ENCODE results near the gene SATB2. TPM values are rescaled to one million over a fixed set of nuclear protein-coding genes. Genes with fewer than 3 reads are reported as not detected.

The SATB2 gene
- total RNA-seq, 1 donor from 2014 or later: 7.4 TPM

DNA sequence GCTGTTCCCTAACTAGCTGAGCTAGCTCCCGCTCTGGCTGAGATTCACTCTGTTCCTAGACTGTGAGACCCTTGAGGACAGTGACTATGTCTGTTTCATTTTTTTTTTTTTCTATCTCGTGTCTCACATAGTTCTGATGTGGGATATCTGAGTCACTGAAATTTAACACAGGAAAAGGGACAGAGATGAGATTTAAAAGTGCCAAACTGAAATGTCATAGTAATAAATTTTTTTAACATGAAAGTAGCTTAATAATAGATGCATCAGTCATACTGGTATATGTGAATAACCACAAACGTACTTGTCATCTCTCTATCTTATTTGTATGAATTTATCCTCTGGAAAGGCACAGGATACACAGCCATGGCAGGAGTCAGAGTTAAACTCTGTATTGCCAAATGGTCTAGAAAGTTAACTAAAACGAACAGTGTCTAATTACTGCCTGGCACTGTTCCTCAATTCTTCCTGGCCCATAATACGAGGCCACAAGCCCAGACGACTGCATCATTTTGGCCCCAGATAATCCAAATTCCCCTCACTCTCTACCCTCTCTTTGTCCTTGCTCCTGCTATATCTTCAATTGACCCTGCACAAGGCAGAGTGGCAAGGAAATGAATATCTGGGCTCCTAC is 87.5 kb downstream of the SATB2 start:
- no peak for DNase-seq (ENCODE audit: extremely low spot score in 2 of 2)
- no peaks in the 10 kb centered on the region for H3K9me3 ChIP-seq
- H3K36me3 ChIP-seq: no peaks in the 10 kb centered on the region
- TF ChIP-seq POLR2A (IDR thresholded peaks at IDR 0.05): no peak
- TF ChIP-seq, protein P1, sequence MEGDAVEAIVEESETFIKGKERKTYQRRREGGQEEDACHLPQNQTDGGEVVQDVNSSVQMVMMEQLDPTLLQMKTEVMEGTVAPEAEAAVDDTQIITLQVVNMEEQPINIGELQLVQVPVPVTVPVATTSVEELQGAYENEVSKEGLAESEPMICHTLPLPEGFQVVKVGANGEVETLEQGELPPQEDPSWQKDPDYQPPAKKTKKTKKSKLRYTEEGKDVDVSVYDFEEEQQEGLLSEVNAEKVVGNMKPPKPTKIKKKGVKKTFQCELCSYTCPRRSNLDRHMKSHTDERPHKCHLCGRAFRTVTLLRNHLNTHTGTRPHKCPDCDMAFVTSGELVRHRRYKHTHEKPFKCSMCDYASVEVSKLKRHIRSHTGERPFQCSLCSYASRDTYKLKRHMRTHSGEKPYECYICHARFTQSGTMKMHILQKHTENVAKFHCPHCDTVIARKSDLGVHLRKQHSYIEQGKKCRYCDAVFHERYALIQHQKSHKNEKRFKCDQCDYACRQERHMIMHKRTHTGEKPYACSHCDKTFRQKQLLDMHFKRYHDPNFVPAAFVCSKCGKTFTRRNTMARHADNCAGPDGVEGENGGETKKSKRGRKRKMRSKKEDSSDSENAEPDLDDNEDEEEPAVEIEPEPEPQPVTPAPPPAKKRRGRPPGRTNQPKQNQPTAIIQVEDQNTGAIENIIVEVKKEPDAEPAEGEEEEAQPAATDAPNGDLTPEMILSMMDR (IDR thresholded peaks at IDR 0.05): no peak
- TF ChIP-seq POLR2AphosphoS5 (IDR thresholded peaks at IDR 0.05; ENCODE audit: insufficient read depth in 1 of 2, low read depth in 1 of 2): no peak
- H3K4me3 ChIP-seq: no peak overlapping the region
- no peaks in the 10 kb centered on the region for H3K27me3 ChIP-seq
- H3K27ac ChIP-seq: no peak overlapping the region
- H3K4me1 ChIP-seq: no peaks in the 10 kb centered on the region
- intact Hi-C loops (cut with DNase I): no loop called here

DNA sequence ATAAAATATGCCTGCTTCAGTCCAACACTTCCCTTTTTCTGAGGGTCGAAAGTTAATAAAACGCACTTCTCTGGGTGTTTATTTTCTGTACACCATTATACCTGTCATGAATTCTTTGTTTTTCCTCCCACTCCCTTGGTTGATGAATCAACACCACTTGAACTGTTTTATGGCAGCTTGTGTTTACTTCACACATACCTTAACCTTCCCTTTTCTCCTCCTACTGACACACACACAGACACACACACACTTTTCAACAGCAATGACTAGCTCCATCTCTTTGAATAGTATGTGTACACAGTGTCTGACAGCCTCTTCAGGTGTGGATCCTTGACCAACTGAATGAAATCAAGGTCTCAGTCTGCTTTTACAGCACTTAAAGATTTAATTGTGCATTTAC is 91.3 kb downstream of the SATB2 start:
- no peaks in the 10 kb centered on the region for H3K9me3 ChIP-seq
- no peak overlapping the region for H3K4me3 ChIP-seq
- DNase-seq (ENCODE audit: extremely low spot score in 2 of 2): no peak
- no peak for TF ChIP-seq POLR2AphosphoS5 (IDR thresholded peaks at IDR 0.05; ENCODE audit: insufficient read depth in 1 of 2, low read depth in 1 of 2)
- TF ChIP-seq, protein P1 (IDR thresholded peaks at IDR 0.05): no peak
- no peak overlapping the region for H3K27ac ChIP-seq
- intact Hi-C loops (cut with DNase I): no loop called here
- no peaks in the 10 kb centered on the region for H3K36me3 ChIP-seq
- no peaks in the 10 kb centered on the region for H3K27me3 ChIP-seq
- H3K4me1 ChIP-seq: no peaks in the 10 kb centered on the region

DNA sequence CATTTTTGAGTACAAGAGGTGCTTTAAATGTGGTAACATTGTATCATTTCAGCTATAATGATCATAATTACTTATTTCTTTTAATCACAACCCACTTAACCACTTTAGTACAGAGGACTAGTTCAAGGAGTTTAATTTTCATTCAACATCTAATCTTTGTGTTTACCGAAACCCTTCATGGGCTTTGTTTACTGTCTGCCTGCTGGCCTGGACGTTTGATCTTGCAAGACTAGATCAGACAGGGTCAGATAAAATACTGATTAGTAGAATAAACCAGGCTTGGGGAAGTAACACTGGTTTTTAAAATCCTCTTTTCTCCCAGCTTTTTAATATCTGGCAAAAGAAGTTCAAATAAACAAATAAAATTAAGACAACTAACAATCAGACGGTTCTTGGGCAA is 93.6 kb downstream of the SATB2 start:
- no peaks in the 10 kb centered on the region for H3K36me3 ChIP-seq
- H3K9me3 ChIP-seq: no peaks in the 10 kb centered on the region
- intact Hi-C loops (cut with DNase I): no loop called here
- DNase-seq (ENCODE audit: extremely low spot score in 2 of 2): no peak
- H3K4me1 ChIP-seq: no peaks in the 10 kb centered on the region
- TF ChIP-seq, protein P1 (IDR thresholded peaks at IDR 0.05): no peak
- TF ChIP-seq POLR2A (IDR thresholded peaks at IDR 0.05) (no peak), POLR2AphosphoS5 (IDR thresholded peaks at IDR 0.05; ENCODE audit: insufficient read depth in 1 of 2, low read depth in 1 of 2) (no peak)
- no peak overlapping the region for H3K27ac ChIP-seq
- no peaks in the 10 kb centered on the region for H3K27me3 ChIP-seq
- no peak overlapping the region for H3K4me3 ChIP-seq

DNA sequence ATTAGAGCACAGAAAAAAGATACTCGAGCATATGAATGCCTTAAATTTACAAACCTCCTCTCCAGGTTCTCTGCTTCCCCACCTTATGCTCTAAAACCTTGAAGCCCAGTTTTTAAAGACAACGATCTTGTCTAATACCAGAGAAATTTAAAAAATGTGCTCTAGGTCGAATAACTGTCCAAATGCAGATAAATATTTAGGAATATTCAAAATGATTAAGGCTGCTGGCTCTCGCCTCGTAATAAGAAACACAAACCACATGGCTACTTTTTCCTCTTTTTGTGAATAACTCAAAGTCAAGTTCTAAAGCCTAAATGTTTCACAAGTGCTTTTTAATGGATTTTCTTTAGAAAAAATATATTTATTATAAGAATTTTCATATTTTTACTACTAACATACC is 101.3 kb downstream of the SATB2 start:
- intact Hi-C loops (cut with DNase I): no loop called here
- Histone ChIP-seq H3K27ac (no peak overlapping the region), H3K4me1 (no peaks in the 10 kb centered on the region), H3K27me3 (no peaks in the 10 kb centered on the region), H3K4me3 (no peak overlapping the region), H3K36me3 (no peaks in the 10 kb centered on the region), H3K9me3 (no peaks in the 10 kb centered on the region)
- DNase-seq (ENCODE audit: extremely low spot score in 2 of 2): no peak
- TF ChIP-seq, protein P1 (IDR thresholded peaks at IDR 0.05): no peak
- no peak for TF ChIP-seq POLR2A (IDR thresholded peaks at IDR 0.05)
- TF ChIP-seq POLR2AphosphoS5 (IDR thresholded peaks at IDR 0.05; ENCODE audit: insufficient read depth in 1 of 2, low read depth in 1 of 2): no peak

DNA sequence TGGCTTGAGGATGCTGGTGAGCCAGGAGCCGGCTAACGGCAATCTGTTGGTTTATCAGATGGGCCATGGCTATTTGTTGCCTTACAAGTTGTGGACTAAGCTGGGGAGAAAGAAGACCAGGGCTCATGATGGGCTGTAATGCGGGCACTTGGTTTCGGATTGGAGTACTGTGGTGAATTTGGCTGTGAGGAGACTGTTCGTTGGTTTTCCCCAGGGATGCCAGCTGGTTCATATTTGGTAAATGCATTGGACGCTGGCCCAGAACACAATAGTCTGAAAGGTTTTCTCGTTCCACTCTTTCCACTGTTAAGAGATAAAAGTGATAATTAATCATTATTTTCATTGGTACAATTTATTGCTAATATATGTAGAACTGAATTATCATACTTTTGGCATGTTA is 108.9 kb downstream of the SATB2 start:
- H3K4me1 ChIP-seq: no peaks in the 10 kb centered on the region
- no peak overlapping the region for H3K27ac ChIP-seq
- H3K4me3 ChIP-seq: no peak overlapping the region
- TF ChIP-seq POLR2A (IDR thresholded peaks at IDR 0.05) (no peak), POLR2AphosphoS5 (IDR thresholded peaks at IDR 0.05; ENCODE audit: insufficient read depth in 1 of 2, low read depth in 1 of 2) (no peak)
- TF ChIP-seq, protein P1 (IDR thresholded peaks at IDR 0.05): no peak
- intact Hi-C loops (cut with DNase I): no loop called here
- no peaks in the 10 kb centered on the region for H3K9me3 ChIP-seq
- no peaks in the 10 kb centered on the region for H3K36me3 ChIP-seq
- no peak for DNase-seq (ENCODE audit: extremely low spot score in 2 of 2)
- H3K27me3 ChIP-seq: no peaks in the 10 kb centered on the region
